ENCODE results near the gene MYO15B.
A peak's percentile ranks its signal among the peaks of the same experiment; 100 is the strongest.

MYO15B gene

GRCh38 chr17:75652341-75652740 lies 64.7 kb downstream of the MYO15B start:
- Mint-ChIP-seq H3K27ac (peak overlapping the region; percentile 42), H3K27me3 (ENCODE audit: low read depth, poor library complexity) (no peaks in the 10 kb centered on the region), H3K36me3 (ENCODE audit: low read depth) (peaks cover 34% of the 10 kb centered on the region), H3K4me1 (peaks cover 4% of the 10 kb centered on the region), H3K9me3 (no peaks in the 10 kb centered on the region), H3K4me3 (no peak overlapping the region)
- TF ChIP-seq CTCF (IDR thresholded peaks at IDR 0.05): no peak
- no peak for DNase-seq

DNA sequence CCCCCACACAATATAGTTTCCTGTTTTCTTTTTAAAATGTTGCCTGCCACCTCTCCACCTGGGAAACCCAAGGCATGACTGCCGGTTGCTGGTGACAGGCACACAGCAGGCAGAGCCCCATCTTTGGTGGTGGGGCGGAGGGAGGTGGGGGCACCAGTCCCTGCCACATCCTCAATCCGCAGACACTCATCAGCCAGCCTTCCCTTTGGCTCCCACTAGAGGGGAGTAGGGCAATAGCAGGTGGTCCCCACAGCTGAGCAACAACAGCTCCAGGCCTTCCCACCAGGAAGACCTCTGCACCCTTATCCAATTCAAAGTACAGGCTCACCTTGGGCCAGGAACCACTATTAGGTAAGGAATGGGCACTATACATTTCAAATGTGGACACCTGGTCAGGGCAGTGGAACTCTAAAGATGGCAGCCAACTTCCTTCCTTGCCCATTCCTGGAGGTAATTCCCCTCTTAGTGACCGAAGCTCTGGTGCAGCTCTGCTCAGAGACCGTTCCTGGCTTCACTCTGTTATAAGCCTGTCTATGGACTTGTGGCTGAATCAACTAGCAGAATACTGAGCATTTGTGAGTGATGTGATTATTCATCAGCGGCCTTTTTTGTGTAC lies 65.4 kb downstream of the MYO15B start:
- Mint-ChIP-seq H3K36me3 (ENCODE audit: low read depth) (peaks cover 37% of the 10 kb centered on the region), H3K27me3 (ENCODE audit: low read depth, poor library complexity) (no peaks in the 10 kb centered on the region), H3K4me1 (peaks cover 4% of the 10 kb centered on the region), H3K4me3 (no peak overlapping the region), H3K27ac (peak overlapping the region; percentile 51), H3K9me3 (no peaks in the 10 kb centered on the region)
- peak; percentile 91 for TF ChIP-seq CTCF (IDR thresholded peaks at IDR 0.05)
- peak; percentile 61 for DNase-seq

- peaks cover 4% of the 10 kb centered on the region for H3K4me1 Mint-ChIP-seq
- peaks cover 35% of the 10 kb centered on the region for H3K36me3 Mint-ChIP-seq (ENCODE audit: low read depth)
Observed at GRCh38 chr17:75654176-75654575, 66.6 kb downstream of the MYO15B start.

DNA sequence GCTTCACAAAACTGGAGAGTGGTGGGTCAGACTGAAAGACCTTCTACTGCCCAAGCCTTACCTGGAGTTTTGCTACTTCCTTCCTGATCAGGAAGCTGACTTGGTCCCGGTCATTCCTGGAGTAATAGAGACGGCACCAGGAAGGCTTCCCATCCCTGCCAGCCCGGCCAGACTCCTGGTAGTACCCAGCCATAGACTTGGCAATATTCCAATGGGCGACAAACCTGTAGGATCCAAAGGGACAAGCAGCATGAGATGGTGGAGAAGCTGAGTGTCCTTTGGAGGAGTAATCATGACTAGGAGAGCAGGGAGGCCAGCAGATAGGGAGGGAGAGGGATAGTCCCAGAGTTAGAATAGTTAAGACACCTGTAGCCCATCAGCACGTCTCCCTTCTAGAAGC lies 70.6 kb downstream of the MYO15B start:
- Mint-ChIP-seq H3K36me3 (ENCODE audit: low read depth) (peaks cover 29% of the 10 kb centered on the region), H3K4me1 (no peaks in the 10 kb centered on the region), H3K27me3 (ENCODE audit: low read depth, poor library complexity) (peaks cover 4% of the 10 kb centered on the region), H3K9me3 (no peaks in the 10 kb centered on the region), H3K4me3 (no peak overlapping the region), H3K27ac (no peak overlapping the region)
- no peak for DNase-seq
- no peak for TF ChIP-seq CTCF (IDR thresholded peaks at IDR 0.05)

More at GRCh38 chr17:75654176-75654575, 66.6 kb downstream of the MYO15B start:
- DNase-seq: no peak
- Mint-ChIP-seq H3K9me3 (no peaks in the 10 kb centered on the region), H3K27me3 (ENCODE audit: low read depth, poor library complexity) (peaks cover 4% of the 10 kb centered on the region), H3K4me3 (no peak overlapping the region), H3K27ac (no peak overlapping the region)
- no peak for TF ChIP-seq CTCF (IDR thresholded peaks at IDR 0.05)

DNA sequence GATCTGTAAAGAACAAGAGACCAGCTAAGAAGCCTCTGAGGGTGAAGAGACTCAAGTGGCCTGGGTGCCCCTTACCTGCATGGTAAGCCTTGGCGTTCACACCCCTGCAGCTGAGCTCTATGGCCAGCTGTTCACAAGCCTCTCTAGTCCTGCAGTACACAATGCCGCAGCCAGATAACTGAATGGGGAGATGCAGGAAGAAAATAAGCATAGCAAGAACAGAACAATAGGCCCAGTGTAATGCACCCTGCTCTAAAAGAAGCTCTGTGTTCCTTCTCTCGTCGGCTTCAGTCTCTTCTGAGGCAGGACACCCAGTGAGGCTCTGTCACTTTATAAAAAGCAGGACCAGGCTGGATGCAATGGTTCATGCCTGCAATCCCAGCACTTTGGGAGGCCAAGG lies 73.9 kb downstream of the MYO15B start:
- peaks cover 4% of the 10 kb centered on the region for H3K27me3 Mint-ChIP-seq (ENCODE audit: low read depth, poor library complexity)
- no peaks in the 10 kb centered on the region for H3K9me3 Mint-ChIP-seq
- H3K4me1 Mint-ChIP-seq: peaks cover 9% of the 10 kb centered on the region
- no peak overlapping the region for H3K27ac Mint-ChIP-seq
- H3K4me3 Mint-ChIP-seq: no peak overlapping the region
- H3K36me3 Mint-ChIP-seq (ENCODE audit: low read depth): peaks cover 28% of the 10 kb centered on the region
- no peak for TF ChIP-seq CTCF (IDR thresholded peaks at IDR 0.05)
- no peak for DNase-seq

DNA sequence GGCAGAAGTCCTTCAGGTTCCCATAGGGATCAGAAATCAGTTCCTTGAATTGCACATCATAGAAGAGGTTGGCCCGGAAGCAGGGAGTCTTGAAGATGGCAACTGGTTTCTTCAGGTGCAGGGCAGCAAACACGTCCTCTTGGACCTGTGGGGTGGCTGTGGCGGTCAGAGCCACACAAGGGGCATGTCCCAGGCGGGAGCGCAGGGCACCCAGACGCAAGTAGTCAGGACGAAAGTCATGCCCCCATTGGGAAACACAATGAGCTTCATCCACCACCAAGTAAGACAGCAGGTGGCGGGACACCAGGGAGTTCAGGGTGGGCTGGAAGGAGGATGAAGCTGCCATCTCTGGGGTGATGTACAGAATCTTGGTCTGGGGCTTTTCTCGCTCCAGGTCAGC lies 74.9 kb downstream of the MYO15B start:
- H3K4me3 Mint-ChIP-seq: no peak overlapping the region
- H3K9me3 Mint-ChIP-seq: no peaks in the 10 kb centered on the region
- no peak overlapping the region for H3K27ac Mint-ChIP-seq
- peaks cover 9% of the 10 kb centered on the region for H3K4me1 Mint-ChIP-seq
- DNase-seq: no peak
- no peak for TF ChIP-seq CTCF (IDR thresholded peaks at IDR 0.05)
- peaks cover 18% of the 10 kb centered on the region for H3K36me3 Mint-ChIP-seq (ENCODE audit: low read depth)
- peaks cover 4% of the 10 kb centered on the region for H3K27me3 Mint-ChIP-seq (ENCODE audit: low read depth, poor library complexity)
